ENCODE data around the gene SHC2. TPM values are rescaled to one million over a fixed set of nuclear protein-coding genes. Genes with fewer than 3 reads are reported as not detected.

The SHC2 gene
- total RNA-seq, 1 experiment from 2014 or later = 16.6 TPM

DNA sequence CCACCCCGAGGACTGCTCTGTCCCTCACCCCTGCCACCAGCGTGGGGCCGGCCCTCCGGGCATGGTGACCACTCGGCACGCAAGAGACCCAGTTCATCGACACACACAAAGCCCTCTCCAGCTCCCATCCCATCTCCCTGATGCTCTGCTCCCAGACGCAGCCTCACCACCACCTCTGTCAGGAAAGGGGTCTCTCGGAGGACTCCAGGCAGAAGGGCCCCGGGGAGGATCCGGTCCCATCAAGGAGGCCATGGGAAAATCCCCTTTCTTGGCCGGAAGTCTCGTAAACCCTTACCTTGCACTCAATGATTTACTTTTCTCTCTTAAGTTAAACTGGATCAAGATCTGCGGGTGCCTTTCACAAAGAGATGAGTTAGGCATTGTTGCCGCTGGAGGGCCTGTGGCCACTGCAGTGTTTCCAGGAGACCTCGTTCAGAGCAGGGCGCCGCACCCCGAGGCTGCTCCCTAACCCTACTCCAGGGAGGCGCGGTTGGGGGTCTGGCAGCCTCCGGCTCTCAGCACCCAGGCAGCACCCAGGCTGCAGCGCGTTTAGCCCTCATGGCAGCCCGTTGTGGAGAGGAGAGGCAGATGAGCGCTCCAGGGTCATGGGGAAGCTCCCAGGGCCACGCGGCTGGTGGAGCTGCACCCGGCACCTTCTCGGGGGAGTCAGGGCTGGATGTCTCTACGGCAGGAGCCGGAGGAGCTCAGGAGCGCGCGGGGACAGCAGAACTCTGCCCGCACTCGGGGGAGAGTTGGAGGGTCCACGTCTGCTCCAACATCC lies 82.8 kb downstream of the SHC2 start:
- TF ChIP-seq, protein P1, sequence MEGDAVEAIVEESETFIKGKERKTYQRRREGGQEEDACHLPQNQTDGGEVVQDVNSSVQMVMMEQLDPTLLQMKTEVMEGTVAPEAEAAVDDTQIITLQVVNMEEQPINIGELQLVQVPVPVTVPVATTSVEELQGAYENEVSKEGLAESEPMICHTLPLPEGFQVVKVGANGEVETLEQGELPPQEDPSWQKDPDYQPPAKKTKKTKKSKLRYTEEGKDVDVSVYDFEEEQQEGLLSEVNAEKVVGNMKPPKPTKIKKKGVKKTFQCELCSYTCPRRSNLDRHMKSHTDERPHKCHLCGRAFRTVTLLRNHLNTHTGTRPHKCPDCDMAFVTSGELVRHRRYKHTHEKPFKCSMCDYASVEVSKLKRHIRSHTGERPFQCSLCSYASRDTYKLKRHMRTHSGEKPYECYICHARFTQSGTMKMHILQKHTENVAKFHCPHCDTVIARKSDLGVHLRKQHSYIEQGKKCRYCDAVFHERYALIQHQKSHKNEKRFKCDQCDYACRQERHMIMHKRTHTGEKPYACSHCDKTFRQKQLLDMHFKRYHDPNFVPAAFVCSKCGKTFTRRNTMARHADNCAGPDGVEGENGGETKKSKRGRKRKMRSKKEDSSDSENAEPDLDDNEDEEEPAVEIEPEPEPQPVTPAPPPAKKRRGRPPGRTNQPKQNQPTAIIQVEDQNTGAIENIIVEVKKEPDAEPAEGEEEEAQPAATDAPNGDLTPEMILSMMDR (conservative IDR thresholded peaks at IDR 0.05) = no peak
- no peaks in the 10 kb centered on the region for H3K9me3 ChIP-seq (ENCODE audit: control insufficient read depth, low read depth, low read length)

More for the DNA sequence above, 82.8 kb downstream of the SHC2 start:
- H2BK5ac ChIP-seq (ENCODE audit: insufficient read length, low read length) = no peak overlapping the region
- H3K9ac ChIP-seq (ENCODE audit: extremely low read depth, insufficient read length, low read length) = no peak overlapping the region
- H2BK12ac ChIP-seq (ENCODE audit: insufficient read length, low read depth, low read length) = no peak overlapping the region
- no peak overlapping the region for H2AK5ac ChIP-seq (ENCODE audit: insufficient read length, low read length)
- H3K27ac ChIP-seq (ENCODE audit: insufficient read length, low read depth, low read length) = no peak overlapping the region
- WGBS (ENCODE audit: extremely low coverage, insufficient read length, low lambda C conversion rate) = no CpG with 5 or more reads among the region's 38 CpGs
- Mint-ChIP-seq H3K27me3 (ENCODE audit: low read depth) (peaks cover 35% of the 10 kb centered on the region), H3K36me3 (ENCODE audit: insufficient read depth in 1 of 3, low read depth in 3 of 3) (peaks cover 0 to 4% (median 2%) of the 10 kb centered on the region in 3 experiments; a peak in 3 of 7 replicates), H3K4me1 (peaks cover 3 to 6% of the 10 kb centered on the region in 2 experiments; a peak in 3 of 4 replicates), H3K27ac (peak overlapping the region; percentile 62 to 76 (median 64); a peak in 4 of 7 replicates), H3K9me3 (peaks cover 15 to 21% of the 10 kb centered on the region in 2 experiments), H3K4me3 (no peak overlapping the region)
- H2BK120ac ChIP-seq (ENCODE audit: low read depth, low read length, poor library complexity, severe bottlenecking) = no peak overlapping the region
- no peak overlapping the region for H4K91ac ChIP-seq (ENCODE audit: insufficient read length, low read depth, low read length)
- no peaks in the 10 kb centered on the region for H3K23me2 ChIP-seq (ENCODE audit: insufficient read length, low read depth, low read length, poor library complexity, severe bottlenecking)
- H4K8ac ChIP-seq (replicated peaks; ENCODE audit: insufficient read length, low read depth, low read length) = no peak overlapping the region
- H3K56ac ChIP-seq (ENCODE audit: insufficient read length, low read depth, low read length) = no peak overlapping the region
- no peaks in the 10 kb centered on the region for H3K79me1 ChIP-seq (ENCODE audit: insufficient read depth, low read depth, low read length, poor library complexity, severe bottlenecking)
- no peak overlapping the region for H2AFZ ChIP-seq (ENCODE audit: low read length)
- H3K4me2 ChIP-seq (ENCODE audit: insufficient read depth, insufficient read length, low read length) = no peak overlapping the region
- no peak overlapping the region for H3K14ac ChIP-seq (ENCODE audit: insufficient read depth, low read length)
- H3K23ac ChIP-seq (ENCODE audit: insufficient read length, low read depth, low read length) = no peak overlapping the region
- H3K79me2 ChIP-seq (ENCODE audit: insufficient read depth, low read length) = no peaks in the 10 kb centered on the region
- H3K27me3 ChIP-seq (ENCODE audit: insufficient read depth, low read length) = no peaks in the 10 kb centered on the region
- H2BK15ac ChIP-seq (ENCODE audit: low read depth, low read length) = no peak overlapping the region
- no peak for DNase-seq
- H3K18ac ChIP-seq (ENCODE audit: insufficient read length, low read depth, low read length) = no peak overlapping the region
- no peak overlapping the region for H2BK20ac ChIP-seq (ENCODE audit: low read depth, low read length, poor library complexity, severe bottlenecking)
- H3T11ph ChIP-seq (ENCODE audit: low read length) = no peak overlapping the region
- no peak overlapping the region for H4K5ac ChIP-seq (ENCODE audit: insufficient read length, low read depth, low read length)
- H4K20me1 ChIP-seq (ENCODE audit: control insufficient read depth, insufficient read depth, insufficient read length) = no peaks in the 10 kb centered on the region
- H3K4me1 ChIP-seq (ENCODE audit: insufficient read depth, low read length) = no peaks in the 10 kb centered on the region
- H3K4ac ChIP-seq (ENCODE audit: low read depth, low read length) = no peak overlapping the region
